Measurements from ENCODE around the gene GNG12. TPM values are rescaled to one million over a fixed set of nuclear protein-coding genes. Genes with fewer than 3 reads are reported as not detected.

Gene GNG12
- total RNA-seq, 1 experiment from 2014 or later: 23.7 TPM

- no peak for TF ChIP-seq PRDM15 (CRISPR knock-in tag; IDR thresholded peaks at IDR 0.05)
- no peak for TF ChIP-seq PREB (CRISPR knock-in tag; IDR thresholded peaks at IDR 0.05; ENCODE audit: borderline replicate concordance)
- TF ChIP-seq STAT6 (CRISPR knock-in tag; conservative IDR thresholded peaks at IDR 0.05; ENCODE audit: low read depth): no peak
- no peak for TF ChIP-seq ATF1 (CRISPR knock-in tag; IDR thresholded peaks at IDR 0.05)
- no peak for TF ChIP-seq JAZF1 (CRISPR knock-in tag; IDR thresholded peaks at IDR 0.05)
- TF ChIP-seq USF2 (CRISPR knock-in tag; IDR thresholded peaks at IDR 0.05): no peak
These were observed 150.0 kb downstream of the GNG12 start (continued) for GRCh38 chr1:67683316-67683715.

GRCh38 chr1:67682659-67683197 is 150.5 kb downstream of the GNG12 start:
- DNase-seq (ENCODE audit: low spot score) (no peak), ATAC-seq (no peak)
- Mint-ChIP-seq H3K27ac (no peak overlapping the region), H3K9me3 (no peaks in the 10 kb centered on the region), H3K4me1 (peaks cover 23% of the 10 kb centered on the region), H3K36me3 (peaks cover 6% of the 10 kb centered on the region), H3K4me3 (no peak overlapping the region), H3K27me3 (ENCODE audit: low read depth) (no peaks in the 10 kb centered on the region)
- CTCF ChIA-PET: interaction anchor here (1.2 kb wide), 1 partner anchor 89 kb away, joined by 3 read pairs; no protein-coding TSS in a partner anchor
- TF ChIP-seq HMGXB4 (CRISPR knock-in tag; IDR thresholded peaks at IDR 0.05): no peak
- TF ChIP-seq GABPB1 (CRISPR knock-in tag; IDR thresholded peaks at IDR 0.05): peak; percentile 65
- no peak for TF ChIP-seq AR (CRISPR knock-in tag; IDR thresholded peaks at IDR 0.05)
- POLR2A ChIA-PET: no interaction called here
